SU-DHL-6 (cell line): ENCODE measurements around the gene SERAC1.

ENCODE experiments used
- EZH2phosphoT487 ChIP-seq: fragments of 200-600 bp; sonication (generic), shearing (Covaris generic); conservative IDR thresholded peaks from 2 replicates; pipeline ENCODE4 v1.6.1; 2018; ENCODE audit warnings: mild to moderate bottlenecking, antibody characterized with exemption, low read length, moderate library complexity, mixed read lengths
- TF ChIP-seq, protein P1 (sequence below): fragments of 200-600 bp; sonication (generic); IDR thresholded peaks from one replicate; pipeline ENCODE4 v1.5.1; 2017; ENCODE audit warnings: antibody characterized with exemption, mild to moderate bottlenecking, low read length, moderate library complexity; ENCODE audit not compliant: insufficient read depth, poor library complexity, severe bottlenecking

DNA sequence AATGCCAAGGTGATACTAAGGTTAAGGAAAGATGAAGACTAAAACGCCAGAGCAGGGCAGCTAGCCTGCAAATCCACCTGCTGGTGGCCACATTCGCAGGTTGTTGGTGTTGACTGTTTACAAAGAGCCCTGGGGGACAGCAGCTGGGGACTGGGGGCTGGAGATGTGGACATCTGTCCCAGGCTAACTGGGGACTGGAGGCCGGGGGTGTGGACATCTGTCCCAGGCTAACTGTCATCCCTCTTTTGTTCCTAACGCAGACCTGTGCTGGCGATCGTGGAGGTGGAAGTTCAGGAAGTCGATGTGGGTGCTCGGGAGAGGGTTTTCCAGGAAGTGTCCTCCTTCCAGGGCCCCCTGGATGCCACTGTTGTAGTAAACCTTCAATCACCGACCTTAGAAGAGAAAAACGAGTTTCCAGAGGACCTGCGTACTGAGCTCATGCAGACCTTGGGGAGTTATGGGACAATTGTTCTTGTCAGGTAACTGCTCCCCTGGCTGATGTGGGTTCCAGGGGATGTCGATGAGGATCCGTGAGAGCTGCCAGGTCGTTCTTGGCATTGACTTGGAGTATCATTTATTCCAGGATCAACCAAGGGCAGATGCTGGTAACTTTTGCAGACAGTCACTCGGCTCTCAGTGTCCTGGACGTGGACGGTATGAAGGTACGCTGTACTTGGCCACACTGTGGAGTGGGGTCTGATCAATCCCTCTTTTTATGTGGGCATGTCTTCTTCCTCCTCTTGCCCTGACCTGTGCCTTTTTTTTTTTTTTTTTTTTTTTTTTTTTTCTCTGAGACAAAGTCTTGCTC lies 87.0 kb downstream of the SERAC1 start:
- TF ChIP-seq, protein P1, sequence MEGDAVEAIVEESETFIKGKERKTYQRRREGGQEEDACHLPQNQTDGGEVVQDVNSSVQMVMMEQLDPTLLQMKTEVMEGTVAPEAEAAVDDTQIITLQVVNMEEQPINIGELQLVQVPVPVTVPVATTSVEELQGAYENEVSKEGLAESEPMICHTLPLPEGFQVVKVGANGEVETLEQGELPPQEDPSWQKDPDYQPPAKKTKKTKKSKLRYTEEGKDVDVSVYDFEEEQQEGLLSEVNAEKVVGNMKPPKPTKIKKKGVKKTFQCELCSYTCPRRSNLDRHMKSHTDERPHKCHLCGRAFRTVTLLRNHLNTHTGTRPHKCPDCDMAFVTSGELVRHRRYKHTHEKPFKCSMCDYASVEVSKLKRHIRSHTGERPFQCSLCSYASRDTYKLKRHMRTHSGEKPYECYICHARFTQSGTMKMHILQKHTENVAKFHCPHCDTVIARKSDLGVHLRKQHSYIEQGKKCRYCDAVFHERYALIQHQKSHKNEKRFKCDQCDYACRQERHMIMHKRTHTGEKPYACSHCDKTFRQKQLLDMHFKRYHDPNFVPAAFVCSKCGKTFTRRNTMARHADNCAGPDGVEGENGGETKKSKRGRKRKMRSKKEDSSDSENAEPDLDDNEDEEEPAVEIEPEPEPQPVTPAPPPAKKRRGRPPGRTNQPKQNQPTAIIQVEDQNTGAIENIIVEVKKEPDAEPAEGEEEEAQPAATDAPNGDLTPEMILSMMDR: no peak
- no peak for TF ChIP-seq EZH2phosphoT487
